Measurements from ENCODE around the gene SLC6A11. TPM values are rescaled to one million over a fixed set of nuclear protein-coding genes. Genes with fewer than 3 reads are reported as not detected.

The SLC6A11 gene
- total and polyA plus RNA-seq, 9 of the 15 experiments (the other 6 are each of a cell fraction or from before 2014, with no cell fraction given) = 0.04 TPM; not detected in 8

DNA sequence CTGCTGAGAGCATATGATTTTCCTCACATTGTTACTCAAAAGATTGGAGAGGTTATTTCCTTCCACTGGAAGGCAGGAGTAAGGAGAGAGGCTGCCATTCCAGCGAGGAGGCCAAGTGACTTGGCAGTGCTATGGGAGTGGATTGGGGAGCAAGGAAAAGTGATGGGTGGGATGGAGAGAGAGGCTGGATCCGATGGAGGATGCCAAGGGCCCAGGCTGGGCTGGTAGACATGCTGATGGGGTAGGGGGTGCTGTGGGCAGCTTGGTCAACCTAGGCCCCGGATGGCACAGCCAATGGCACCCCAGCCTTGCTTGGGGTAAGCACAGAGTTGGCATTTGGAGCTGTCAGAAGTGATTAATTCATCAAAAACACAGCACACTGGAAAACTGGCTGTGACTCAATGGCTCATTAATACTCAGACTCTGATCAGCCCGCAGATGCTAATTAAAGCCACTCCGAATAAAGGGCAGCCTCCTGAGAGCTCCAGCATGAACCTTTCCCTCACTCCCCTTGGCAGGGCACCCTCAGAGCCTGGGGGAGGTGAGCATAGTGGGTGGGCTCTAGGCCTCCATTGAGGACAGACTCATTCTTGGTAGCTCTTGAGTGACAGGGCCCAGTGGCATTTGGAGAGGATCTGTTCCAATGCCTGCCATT is 154.4 kb downstream of the SLC6A11 start:
- BruUV-seq (replicated peaks) = no TSS peak
- POLR2A ChIA-PET = no interaction called here
- no peak for FAIRE-seq

More for the DNA sequence above, 154.4 kb downstream of the SLC6A11 start:
- DNase-seq (ENCODE audit: extremely low read depth in 1 of 4, low spot score in 3 of 4) (no peak), ATAC-seq (no peak)
- Histone ChIP-seq H3K27me3 (ENCODE audit: control insufficient read depth in 2 of 2, insufficient read depth in 2 of 2, low read length in 2 of 2) (peaks cover 0 to 15% of the 10 kb centered on the region in 2 experiments; a peak in 1 of 5 replicates), H3K27ac (ENCODE audit: extremely low read depth, low read depth, low read length) (no peak overlapping the region), H3K4me1 (replicated peaks in 1 of 2; ENCODE audit: control insufficient read depth in 2 of 2, insufficient read depth in 2 of 2, low read length in 2 of 2) (no peaks in the 10 kb centered on the region), H3K4me2 (ENCODE audit: insufficient read depth, low read length) (no peak overlapping the region), H3K9ac (ENCODE audit: insufficient read depth in 1 of 2, low read depth in 2 of 2, low read length in 2 of 2) (no peak overlapping the region), H3K36me3 (ENCODE audit: control insufficient read depth, insufficient read depth, low read length) (no peaks in the 10 kb centered on the region), H3K9me1 (ENCODE audit: control insufficient read depth, insufficient read depth, low read length) (no peaks in the 10 kb centered on the region), H3K9me3 (replicated peaks; ENCODE audit: control insufficient read depth, insufficient read depth, low read depth, low read length) (no peaks in the 10 kb centered on the region), H3K4me3 (no peak overlapping the region), H3K79me2 (ENCODE audit: control insufficient read depth, insufficient read depth, low read length) (no peaks in the 10 kb centered on the region), H4K20me1 (replicated peaks; ENCODE audit: control insufficient read depth, insufficient read depth, low read length) (peaks cover 10% of the 10 kb centered on the region; the same call in 1 of the 2 replicates), H2AFZ (ENCODE audit: low read depth, low read length) (no peak overlapping the region)
- CTCF ChIA-PET (ENCODE audit: low intra/inter-chr PET ratio) = no interaction called here
- 2% methylated on average over 5 of the region's 5 CpGs for WGBS (ENCODE audit: insufficient coverage, low coverage, missing lambda C conversion rate)
- TF ChIP-seq BRD4 (IDR thresholded peaks at IDR 0.05) (no peak), CBX3 (IDR thresholded peaks at IDR 0.05; ENCODE audit: borderline replicate concordance in 1 of 2, low read length in 2 of 2) (no peak), E2F3 (CRISPR knock-in tag; IDR thresholded peaks at IDR 0.05) (no peak), HNRNPK (IDR thresholded peaks at IDR 0.05; ENCODE audit: low read depth, low read length, poor library complexity, severe bottlenecking) (no peak), ZHX1 (conservative IDR thresholded peaks at IDR 0.05; ENCODE audit: low read length) (no peak), SMC3 (conservative IDR thresholded peaks at IDR 0.05; ENCODE audit: insufficient read depth, low read depth, low read length) (no peak), ARID2 (IDR thresholded peaks at IDR 0.05) (no peak), NONO (IDR thresholded peaks at IDR 0.05; ENCODE audit: low read depth in 2 of 2, low read length in 1 of 2) (no peak), TRIM28 (IDR thresholded peaks at IDR 0.05) (no peak), THRAP3 (IDR thresholded peaks at IDR 0.05; ENCODE audit: borderline replicate concordance) (no peak), NCOA1 (IDR thresholded peaks at IDR 0.05; ENCODE audit: low read depth) (no peak), TAL1 (IDR thresholded peaks at IDR 0.05) (no peak), ZNF644 (tag; IDR thresholded peaks at IDR 0.05; ENCODE audit: low read depth) (no peak)
- TF ChIP-seq, protein P1, sequence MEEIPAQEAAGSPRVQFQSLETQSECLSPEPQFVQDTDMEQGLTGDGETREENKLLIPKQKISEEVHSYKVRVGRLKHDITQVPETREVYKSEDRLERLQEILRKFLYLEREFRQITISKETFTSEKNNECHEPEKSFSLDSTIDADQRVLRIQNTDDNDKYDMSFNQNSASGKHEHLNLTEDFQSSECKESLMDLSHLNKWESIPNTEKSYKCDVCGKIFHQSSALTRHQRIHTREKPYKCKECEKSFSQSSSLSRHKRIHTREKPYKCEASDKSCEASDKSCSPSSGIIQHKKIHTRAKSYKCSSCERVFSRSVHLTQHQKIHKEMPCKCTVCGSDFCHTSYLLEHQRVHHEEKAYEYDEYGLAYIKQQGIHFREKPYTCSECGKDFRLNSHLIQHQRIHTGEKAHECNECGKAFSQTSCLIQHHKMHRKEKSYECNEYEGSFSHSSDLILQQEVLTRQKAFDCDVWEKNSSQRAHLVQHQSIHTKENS (CRISPR knock-in tag; IDR thresholded peaks at IDR 0.05) = no peak
- in situ Hi-C loops (cut with MboI) = no loop called here
- intact Hi-C loops (cut with micrococcal nuclease) = no loop called here

Data from K562 (cell line).